ENCODE data around the gene MED16.

DNA sequence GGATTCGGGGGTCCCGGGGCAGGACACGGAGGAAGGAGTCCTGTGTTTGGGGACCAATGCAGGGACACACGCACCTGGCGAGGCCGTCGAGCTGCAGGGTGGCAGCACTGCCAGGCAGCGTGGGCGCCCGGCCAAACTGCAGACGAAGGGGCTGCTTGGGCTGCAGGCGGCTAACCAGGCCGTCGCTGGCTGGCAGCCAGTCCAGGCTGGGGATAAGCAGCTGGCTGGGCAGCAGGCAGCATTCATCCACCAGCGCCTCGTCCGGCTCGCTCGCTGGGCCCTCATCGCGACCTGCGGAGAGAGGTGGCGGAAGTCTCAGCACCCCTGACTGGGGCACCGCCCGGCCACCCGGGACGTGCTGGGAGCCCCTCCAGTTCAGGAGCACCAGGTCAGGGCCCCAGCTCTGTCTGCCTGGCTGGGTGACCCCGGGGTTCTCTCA lies 22.0 kb downstream of the MED16 start:
- TF ChIP-seq, protein P1, sequence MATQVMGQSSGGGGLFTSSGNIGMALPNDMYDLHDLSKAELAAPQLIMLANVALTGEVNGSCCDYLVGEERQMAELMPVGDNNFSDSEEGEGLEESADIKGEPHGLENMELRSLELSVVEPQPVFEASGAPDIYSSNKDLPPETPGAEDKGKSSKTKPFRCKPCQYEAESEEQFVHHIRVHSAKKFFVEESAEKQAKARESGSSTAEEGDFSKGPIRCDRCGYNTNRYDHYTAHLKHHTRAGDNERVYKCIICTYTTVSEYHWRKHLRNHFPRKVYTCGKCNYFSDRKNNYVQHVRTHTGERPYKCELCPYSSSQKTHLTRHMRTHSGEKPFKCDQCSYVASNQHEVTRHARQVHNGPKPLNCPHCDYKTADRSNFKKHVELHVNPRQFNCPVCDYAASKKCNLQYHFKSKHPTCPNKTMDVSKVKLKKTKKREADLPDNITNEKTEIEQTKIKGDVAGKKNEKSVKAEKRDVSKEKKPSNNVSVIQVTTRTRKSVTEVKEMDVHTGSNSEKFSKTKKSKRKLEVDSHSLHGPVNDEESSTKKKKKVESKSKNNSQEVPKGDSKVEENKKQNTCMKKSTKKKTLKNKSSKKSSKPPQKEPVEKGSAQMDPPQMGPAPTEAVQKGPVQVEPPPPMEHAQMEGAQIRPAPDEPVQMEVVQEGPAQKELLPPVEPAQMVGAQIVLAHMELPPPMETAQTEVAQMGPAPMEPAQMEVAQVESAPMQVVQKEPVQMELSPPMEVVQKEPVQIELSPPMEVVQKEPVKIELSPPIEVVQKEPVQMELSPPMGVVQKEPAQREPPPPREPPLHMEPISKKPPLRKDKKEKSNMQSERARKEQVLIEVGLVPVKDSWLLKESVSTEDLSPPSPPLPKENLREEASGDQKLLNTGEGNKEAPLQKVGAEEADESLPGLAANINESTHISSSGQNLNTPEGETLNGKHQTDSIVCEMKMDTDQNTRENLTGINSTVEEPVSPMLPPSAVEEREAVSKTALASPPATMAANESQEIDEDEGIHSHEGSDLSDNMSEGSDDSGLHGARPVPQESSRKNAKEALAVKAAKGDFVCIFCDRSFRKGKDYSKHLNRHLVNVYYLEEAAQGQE (IDR thresholded peaks at IDR 0.05; ENCODE audit: insufficient read depth in 1 of 2, low read depth in 2 of 2, low read length in 2 of 2), result no peak
- no peak for TF ChIP-seq FOXP2 (optimal IDR thresholded peaks at IDR 0.05; ENCODE audit: borderline replicate concordance, extremely low read depth, extremely low read length, insufficient read depth)
- no peak for TF ChIP-seq POLR2AphosphoS5 (IDR thresholded peaks at IDR 0.05; ENCODE audit: low read depth, low read length)
- TF ChIP-seq TAF1 (IDR thresholded peaks at IDR 0.05; ENCODE audit: borderline replicate concordance, insufficient read depth, low read length), result no peak
- no peak for TF ChIP-seq SIN3A (IDR thresholded peaks at IDR 0.05; ENCODE audit: borderline replicate concordance, insufficient read depth, low read length)

All from PFSK-1 (cell line).